ENCODE results near the gene TIMM10B. TPM values are rescaled to one million over a fixed set of nuclear protein-coding genes. Genes with fewer than 3 reads are reported as not detected.
A peak's percentile ranks its signal among the peaks of the same experiment; 100 is the strongest.

Gene TIMM10B
- total and polyA plus RNA-seq, 12 donors, result 12.1 to 96.9 (median 40.5) TPM

GRCh38 chr11:6437423-6437822 is 43.9 kb upstream of the TIMM10B start:
- Histone ChIP-seq H3K9me3 (replicated peaks in 1 of 3) (no peaks in the 10 kb centered on the region), H3K36me3 (replicated peaks in 1 of 2) (no peaks in the 10 kb centered on the region), H3K4me1 (replicated peaks in 1 of 2) (no peaks in the 10 kb centered on the region), H3K27me3 (no peaks in the 10 kb centered on the region), H3K27ac (no peak overlapping the region), H3K4me3 (no peak overlapping the region)
- TF ChIP-seq CTCF (IDR thresholded peaks at IDR 0.05) (no peak), POLR2A (IDR thresholded peaks at IDR 0.05) (no peak)
- WGBS, 4 donors, result 92 to 96% (median 95%) methylated on average over 7 to 12 of the region's 12 CpGs
- DNase-seq, result no peak
- intact Hi-C loops (cut with DNase I), result no loop called here

GRCh38 chr11:6437993-6438392 is 43.3 kb upstream of the TIMM10B start:
- H3K9me3 ChIP-seq (replicated peaks in 1 of 3), result no peaks in the 10 kb centered on the region
- 59 to 68% (median 63%) methylated on average over 3 of the region's 3 CpGs for WGBS, 4 donors
- no peaks in the 10 kb centered on the region for H3K27me3 ChIP-seq
- H3K4me3 ChIP-seq, result no peak overlapping the region
- DNase-seq, result peak in 2 of 7 donors; percentile 3 to 17
- TF ChIP-seq CTCF (IDR thresholded peaks at IDR 0.05) (no peak), POLR2A (IDR thresholded peaks at IDR 0.05) (no peak)
- intact Hi-C loops (cut with DNase I), result no loop called here
- no peak overlapping the region for H3K27ac ChIP-seq
- H3K4me1 ChIP-seq (replicated peaks in 1 of 2), result no peaks in the 10 kb centered on the region
- no peaks in the 10 kb centered on the region for H3K36me3 ChIP-seq (replicated peaks in 1 of 2)

- DNase-seq, result peak; percentile 39 to 78 (median 61)
- Histone ChIP-seq H3K36me3 (replicated peaks in 1 of 2) (no peaks in the 10 kb centered on the region), H3K4me3 (no peak overlapping the region), H3K27ac (no peak overlapping the region), H3K4me1 (replicated peaks in 1 of 2) (no peaks in the 10 kb centered on the region), H3K9me3 (replicated peaks in 1 of 3) (no peaks in the 10 kb centered on the region), H3K27me3 (no peaks in the 10 kb centered on the region)
- 0 to 8% (median 6%) methylated on average over 1 of the region's 1 CpG for WGBS, 4 donors
- peak; percentile 59 to 69 (median 66) for TF ChIP-seq CTCF (IDR thresholded peaks at IDR 0.05)
- TF ChIP-seq POLR2A (IDR thresholded peaks at IDR 0.05), result no peak
- intact Hi-C loops (cut with DNase I), result no loop called here
Observed at GRCh38 chr11:6438979-6439571, 42.2 kb upstream of the TIMM10B start.

- intact Hi-C loops (cut with DNase I), result no loop called here
- Histone ChIP-seq H3K4me3 (no peak within 1 kb of the TSS), H3K9me3 (replicated peaks in 1 of 3) (no peaks in the 10 kb centered on the region), H3K27ac (no peak within 1 kb of the TSS), H3K36me3 (replicated peaks in 1 of 2) (no peaks in the 10 kb centered on the region), H3K27me3 (no peaks in the 10 kb centered on the region), H3K4me1 (replicated peaks in 1 of 2) (no peaks in the 10 kb centered on the region)
- DNase-seq, result peak in 1 of 7 donors; percentile 13
- WGBS, 4 donors, result 54 to 71% (median 61%) methylated on average over 3 of the region's 3 CpGs
- no peak for TF ChIP-seq CTCF (IDR thresholded peaks at IDR 0.05)
- TF ChIP-seq POLR2A (IDR thresholded peaks at IDR 0.05), result no peak
Observed at GRCh38 chr11:6440906-6441358, 40.4 kb upstream of the TIMM10B start, which contains the start of gene HPX. HPX (minus strand) TSS chr11:6440987; CDS start chr11:6440963, 24 bp downstream.
